ENCODE results near the gene ANGPTL3. TPM values are rescaled to one million over a fixed set of nuclear protein-coding genes. Genes with fewer than 3 reads are reported as not detected.
"Not testable (repeated sequence)": the region's sequence is repeated elsewhere in the genome, so short reads cannot be mapped to it uniquely, and the experiment has no call there.

The ANGPTL3 gene
- total and polyA plus RNA-seq, 2 of the 8 experiments (the other 6 are each of a cell fraction or from before 2014, with no cell fraction given): not detected

DNA sequence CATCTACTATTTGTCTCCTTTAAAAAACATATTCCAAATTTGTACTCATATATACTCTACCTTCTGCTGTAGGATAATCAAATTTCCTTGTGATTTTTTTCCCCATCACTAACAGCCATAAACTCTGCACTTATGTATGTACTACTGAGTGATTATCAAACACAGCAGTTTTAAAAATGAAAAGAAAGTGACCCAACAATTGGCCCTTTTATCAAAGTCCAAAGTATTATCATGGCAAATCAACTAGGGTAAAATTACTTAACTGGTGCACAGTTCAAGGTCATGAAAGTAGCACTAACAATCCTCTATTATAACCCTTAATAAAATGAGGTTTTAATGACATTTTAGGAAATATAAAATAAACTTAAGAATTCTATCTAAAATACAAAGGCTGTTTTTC is 11.6 kb downstream of the ANGPTL3 start:
- Histone ChIP-seq H3K27ac (ENCODE audit: low read depth, low read length) (no peak overlapping the region), H3K23me2 (ENCODE audit: low read depth, low read length) (no peaks in the 10 kb centered on the region), H3K79me2 (ENCODE audit: control insufficient read depth in 1 of 2, insufficient read depth in 2 of 2, low read length in 2 of 2) (no peaks in the 10 kb centered on the region), H3K36me3 (ENCODE audit: control insufficient read depth in 2 of 4, insufficient read depth in 4 of 4, low read length in 3 of 4) (no peaks in the 10 kb centered on the region), H2BK120ac (replicated peaks; ENCODE audit: low read depth, low read length) (no peak overlapping the region), H3K18ac (ENCODE audit: extremely low read depth, low read length) (no peak overlapping the region), H3K4me3 (ENCODE audit: extremely low read depth in 1 of 4, insufficient read depth in 2 of 4, low read depth in 3 of 4, low read length in 4 of 4) (no peak overlapping the region), H3K27me3 (replicated peaks in 1 of 4; ENCODE audit: control insufficient read depth in 3 of 4, extremely low read depth in 1 of 4, insufficient read depth in 3 of 4, low read length in 3 of 4) (no peaks in the 10 kb centered on the region), H3K23ac (ENCODE audit: insufficient read length) (no peak overlapping the region), H3K56ac (replicated peaks; ENCODE audit: insufficient read length, low read depth, low read length) (no peak overlapping the region), H2BK15ac (ENCODE audit: low read length) (no peak overlapping the region), H3K14ac (ENCODE audit: insufficient read length) (no peak overlapping the region), H2AK5ac (ENCODE audit: low read depth, low read length) (no peak overlapping the region), H4K5ac (ENCODE audit: insufficient read length, low read depth, low read length) (no peak overlapping the region), H4K91ac (replicated peaks; ENCODE audit: insufficient read length, low read length) (no peak overlapping the region), H3K9me3 (ENCODE audit: insufficient read depth in 2 of 2, low read depth in 1 of 2, low read length in 1 of 2) (no peaks in the 10 kb centered on the region), H4K8ac (ENCODE audit: extremely low read depth, insufficient read depth, low read length) (no peak overlapping the region), H3K4me2 (ENCODE audit: insufficient read depth in 1 of 2, low read depth in 2 of 2, low read length in 2 of 2) (no peak overlapping the region), H2AFZ (ENCODE audit: low read length) (no peak overlapping the region), H4K20me1 (replicated peaks in 1 of 2; ENCODE audit: control insufficient read depth in 1 of 2, insufficient read depth in 2 of 2, low read length in 2 of 2) (no peaks in the 10 kb centered on the region), H3K79me1 (ENCODE audit: low read depth, low read length) (no peaks in the 10 kb centered on the region), H2BK5ac (ENCODE audit: low read depth, low read length) (no peak overlapping the region), H2BK20ac (ENCODE audit: low read length) (no peak overlapping the region), H3K4me1 (replicated peaks in 1 of 4; ENCODE audit: control insufficient read depth in 3 of 4, insufficient read depth in 4 of 4, low read length in 3 of 4) (no peaks in the 10 kb centered on the region), H3K4ac (replicated peaks; ENCODE audit: insufficient read length, low read depth, low read length) (no peak overlapping the region), H2BK12ac (ENCODE audit: low read depth, low read length) (no peak overlapping the region), H3K9ac (replicated peaks in 1 of 4; ENCODE audit: extremely low read depth in 1 of 4, low read depth in 3 of 4, low read length in 3 of 4) (no peak overlapping the region)
- DNase-seq (ENCODE audit: low read depth in 1 of 2, low spot score in 2 of 2) (no peak), FAIRE-seq (no peak)
- TF ChIP-seq CREB1 (IDR thresholded peaks at IDR 0.05) (no peak), JUND (IDR thresholded peaks at IDR 0.05; ENCODE audit: low read length) (no peak), POU5F1 (IDR thresholded peaks at IDR 0.05; ENCODE audit: low read depth, low read length) (no peak)
- ChIA-PET CTCF (ENCODE audit: partially characterized antibody) (no interaction called here), POLR2A (ENCODE audit: partially characterized antibody) (interaction anchor here (1.0 kb wide), 1 partner anchor 9 kb away, joined by 3 read pairs; no protein-coding TSS in a partner anchor)

DNA sequence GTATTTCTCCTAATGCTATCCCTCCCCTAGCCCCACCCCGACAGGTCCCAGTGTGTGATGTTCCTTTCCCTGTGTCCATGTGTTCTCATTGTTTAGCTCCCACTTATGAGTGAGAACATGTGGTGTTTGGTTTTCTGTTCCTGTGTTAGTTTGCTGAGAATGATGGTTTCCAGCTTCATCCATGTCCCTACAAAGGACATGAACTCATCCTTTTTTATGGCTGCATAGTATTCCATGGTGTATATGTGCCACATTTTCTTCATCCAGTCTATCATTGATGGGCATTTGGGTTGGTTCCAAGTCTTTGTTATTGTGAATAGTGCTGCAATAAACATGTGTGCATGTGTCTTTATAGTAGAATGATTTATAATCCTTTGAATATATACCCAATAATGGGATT is 13.3 kb downstream of the ANGPTL3 start:
- H3K27me3 ChIP-seq (replicated peaks in 1 of 4; ENCODE audit: control insufficient read depth in 3 of 4, extremely low read depth in 1 of 4, insufficient read depth in 3 of 4, low read length in 3 of 4); H2BK120ac ChIP-seq (replicated peaks; ENCODE audit: low read depth, low read length); H3K9ac ChIP-seq (replicated peaks in 1 of 4; ENCODE audit: extremely low read depth in 1 of 4, low read depth in 3 of 4, low read length in 3 of 4); H3K4ac ChIP-seq (replicated peaks; ENCODE audit: insufficient read length, low read depth, low read length); H3K79me1 ChIP-seq (ENCODE audit: low read depth, low read length); H3K4me2 ChIP-seq (ENCODE audit: insufficient read depth in 1 of 2, low read depth in 2 of 2, low read length in 2 of 2); H3K9me3 ChIP-seq (ENCODE audit: insufficient read depth in 2 of 2, low read depth in 1 of 2, low read length in 1 of 2); H2BK15ac ChIP-seq (ENCODE audit: low read length); H4K91ac ChIP-seq (replicated peaks; ENCODE audit: insufficient read length, low read length); H2AK5ac ChIP-seq (ENCODE audit: low read depth, low read length); POLR2A ChIA-PET (ENCODE audit: partially characterized antibody); H3K4me3 ChIP-seq (ENCODE audit: extremely low read depth in 1 of 4, insufficient read depth in 2 of 4, low read depth in 3 of 4, low read length in 4 of 4); H2AFZ ChIP-seq (ENCODE audit: low read length); H2BK12ac ChIP-seq (ENCODE audit: low read depth, low read length); DNase-seq (ENCODE audit: low read depth in 1 of 2, low spot score in 2 of 2); H4K5ac ChIP-seq (ENCODE audit: insufficient read length, low read depth, low read length); FAIRE-seq; H4K20me1 ChIP-seq (replicated peaks in 1 of 2; ENCODE audit: control insufficient read depth in 1 of 2, insufficient read depth in 2 of 2, low read length in 2 of 2); H2BK5ac ChIP-seq (ENCODE audit: low read depth, low read length); H3K79me2 ChIP-seq (ENCODE audit: control insufficient read depth in 1 of 2, insufficient read depth in 2 of 2, low read length in 2 of 2); H4K8ac ChIP-seq (ENCODE audit: extremely low read depth, insufficient read depth, low read length); H2BK20ac ChIP-seq (ENCODE audit: low read length); H3K23me2 ChIP-seq (ENCODE audit: low read depth, low read length); H3K14ac ChIP-seq (ENCODE audit: insufficient read length); H3K56ac ChIP-seq (replicated peaks; ENCODE audit: insufficient read length, low read depth, low read length); CTCF ChIA-PET (ENCODE audit: partially characterized antibody); H3K27ac ChIP-seq (ENCODE audit: low read depth, low read length); H3K4me1 ChIP-seq (replicated peaks in 1 of 4; ENCODE audit: control insufficient read depth in 3 of 4, insufficient read depth in 4 of 4, low read length in 3 of 4); H3K18ac ChIP-seq (ENCODE audit: extremely low read depth, low read length); H3K36me3 ChIP-seq (ENCODE audit: control insufficient read depth in 2 of 4, insufficient read depth in 4 of 4, low read length in 3 of 4); H3K23ac ChIP-seq (ENCODE audit: insufficient read length): not testable (repeated sequence)
- WGBS, 2 experiments (ENCODE audit: extremely low coverage in 1 of 2, insufficient coverage in 1 of 2, insufficient read length in 1 of 2, insufficient replicate concordance in 2 of 2, low coverage in 1 of 2, low lambda C conversion rate in 2 of 2, missing lambda C conversion rate in 1 of 2): 100% methylated on average over 1 of the region's 1 CpG; no CpG with 5 or more reads in 1 of the 2 experiments

All from H1 (cell line).